Mucosa of descending colon (tissue), 3 donors: ENCODE measurements around the gene TMF1. TPM values are rescaled to one million over a fixed set of nuclear protein-coding genes. Genes with fewer than 3 reads are reported as not detected.

Source experiments
- ATAC-seq: fragments of 200-7000 bp; cut with Tn5 transposase; one replicate; pipeline ENCODE4 v1.9.1; 2020; ENCODE audit warnings: mild to moderate bottlenecking, moderate library complexity
- DNase-seq, 3 donors: peaks; one replicate each; pipeline ENCODE4 v3.0.0-alpha.2; 2020
- H3K36me3 ChIP-seq: fragments of 200-600 bp; one replicate; pipeline ENCODE4 v1.8.0; 2021; ENCODE audit warnings: low read depth, mild to moderate bottlenecking
- H3K4me1 ChIP-seq: fragments of 200-600 bp; one replicate; pipeline ENCODE4 v1.8.0; 2021; ENCODE audit warnings: low read depth, mild to moderate bottlenecking
- H3K4me3 ChIP-seq: fragments of 200-600 bp; one replicate; pipeline ENCODE4 v1.8.0; 2021; ENCODE audit warnings: mild to moderate bottlenecking
- H3K9me3 ChIP-seq: fragments of 200-600 bp; one replicate; pipeline ENCODE4 v1.8.0; 2021; ENCODE audit warnings: mild to moderate bottlenecking
- intact Hi-C, 2 donors: fragments of 100-400 bp; cut with DNase I in 1 of 2; cut with micrococcal nuclease in 1 of 2; formaldehyde crosslinking; loops; one replicate each; pipeline versions ENCODE4 v1.11.0 to v1.11.1; 2022; cut with DNase I, micrococcal nuclease
- total RNA-seq, 3 donors: library from RNA; stranded (reverse); fragmentation: NEBNext Ultra II Directional in 2 of 3; extraction: Animal tissue kit (Norgen Biotek cat#: 25700) in 2 of 3; gene quantifications; one replicate each; pipeline versions ENCODE4 v1.2.1 to v1.2.4, GENCODE V29; 2021 to 2023
- TF ChIP-seq, protein P1 (sequence below): fragments of 200-600 bp; IDR thresholded peaks from one replicate; pipeline ENCODE4 v1.8.0; 2022; ENCODE audit warnings: antibody characterized with exemption, mild to moderate bottlenecking
- donor health status: DM: no; HTN: no; CAD: no; lungs with moderate emphysema.
- donor health status: DM: no; HTN: no; CAD: no.
- donor health status: DM: no; HTN: yes; CAD: no.

The TMF1 gene
- total RNA-seq, 3 donors from 2014 or later = 40.3 to 43.9 (median 43.4) TPM

- intact Hi-C loops = no loop called here
- Histone ChIP-seq H3K4me1 (no peaks in the 10 kb centered on the region), H3K36me3 (no peaks in the 10 kb centered on the region), H3K9me3 (no peaks in the 10 kb centered on the region), H3K4me3 (no peak overlapping the region)
- DNase-seq (no peak), ATAC-seq (no peak)
- TF ChIP-seq, protein P1, sequence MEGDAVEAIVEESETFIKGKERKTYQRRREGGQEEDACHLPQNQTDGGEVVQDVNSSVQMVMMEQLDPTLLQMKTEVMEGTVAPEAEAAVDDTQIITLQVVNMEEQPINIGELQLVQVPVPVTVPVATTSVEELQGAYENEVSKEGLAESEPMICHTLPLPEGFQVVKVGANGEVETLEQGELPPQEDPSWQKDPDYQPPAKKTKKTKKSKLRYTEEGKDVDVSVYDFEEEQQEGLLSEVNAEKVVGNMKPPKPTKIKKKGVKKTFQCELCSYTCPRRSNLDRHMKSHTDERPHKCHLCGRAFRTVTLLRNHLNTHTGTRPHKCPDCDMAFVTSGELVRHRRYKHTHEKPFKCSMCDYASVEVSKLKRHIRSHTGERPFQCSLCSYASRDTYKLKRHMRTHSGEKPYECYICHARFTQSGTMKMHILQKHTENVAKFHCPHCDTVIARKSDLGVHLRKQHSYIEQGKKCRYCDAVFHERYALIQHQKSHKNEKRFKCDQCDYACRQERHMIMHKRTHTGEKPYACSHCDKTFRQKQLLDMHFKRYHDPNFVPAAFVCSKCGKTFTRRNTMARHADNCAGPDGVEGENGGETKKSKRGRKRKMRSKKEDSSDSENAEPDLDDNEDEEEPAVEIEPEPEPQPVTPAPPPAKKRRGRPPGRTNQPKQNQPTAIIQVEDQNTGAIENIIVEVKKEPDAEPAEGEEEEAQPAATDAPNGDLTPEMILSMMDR = no peak
Observed at GRCh38 chr3:68986496-68987208, 65.5 kb downstream of the TMF1 start.

DNA sequence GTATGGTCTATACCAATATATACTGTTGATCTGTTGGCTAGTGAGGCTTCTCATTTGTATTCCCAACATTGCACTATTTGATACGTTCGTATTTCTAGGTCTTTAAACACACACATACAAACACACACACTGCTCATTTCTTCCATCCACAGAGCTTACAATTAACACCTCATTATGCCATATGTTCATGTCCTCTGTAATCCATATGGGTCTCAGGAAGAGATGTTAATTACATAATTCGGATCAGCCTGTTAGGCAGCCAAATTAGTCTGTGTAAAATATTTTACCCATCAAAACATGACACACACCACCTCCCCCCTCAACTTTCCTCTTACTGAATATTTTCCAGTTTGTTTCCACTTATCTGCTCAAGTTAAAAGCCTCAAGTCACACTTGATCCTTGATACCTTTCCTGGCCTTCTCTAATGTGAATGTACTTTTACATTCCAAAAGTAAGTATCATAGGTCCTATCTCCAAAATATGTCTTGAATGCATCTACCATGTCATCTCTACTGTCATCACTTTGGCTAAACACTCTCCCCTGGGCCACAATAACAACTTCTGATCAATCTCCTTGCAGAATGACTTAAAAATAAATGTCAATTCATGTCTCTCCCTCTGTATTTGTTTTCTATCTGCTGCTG is 66.9 kb downstream of the TMF1 start:
- H3K36me3 ChIP-seq = no peaks in the 10 kb centered on the region
- intact Hi-C loops = no loop called here
- no peaks in the 10 kb centered on the region for H3K4me1 ChIP-seq

GRCh38 chr3:68984011-68984530 is 68.1 kb downstream of the TMF1 start:
- no peaks in the 10 kb centered on the region for H3K36me3 ChIP-seq
- no peaks in the 10 kb centered on the region for H3K9me3 ChIP-seq
- intact Hi-C loops = no loop called here
- H3K4me1 ChIP-seq = no peaks in the 10 kb centered on the region
- no peak overlapping the region for H3K4me3 ChIP-seq
- TF ChIP-seq, protein P1 = no peak
- ATAC-seq = no peak
- DNase-seq = no peak

More for the DNA sequence above, 66.9 kb downstream of the TMF1 start:
- TF ChIP-seq, protein P1 = no peak
- Histone ChIP-seq H3K4me3 (no peak overlapping the region), H3K9me3 (no peaks in the 10 kb centered on the region)
- ATAC-seq (no peak), DNase-seq (no peak)

GRCh38 chr3:68977486-68978167 is 74.5 kb downstream of the TMF1 start:
- no peaks in the 10 kb centered on the region for H3K36me3 ChIP-seq
- TF ChIP-seq, protein P1 = no peak
- H3K4me3 ChIP-seq = no peak overlapping the region
- H3K9me3 ChIP-seq = no peaks in the 10 kb centered on the region
- no peaks in the 10 kb centered on the region for H3K4me1 ChIP-seq
- DNase-seq (no peak), ATAC-seq (no peak)
- intact Hi-C loops = no loop called here

- ATAC-seq (no peak), DNase-seq (no peak)
- H3K36me3 ChIP-seq = no peaks in the 10 kb centered on the region
- intact Hi-C loops = no loop called here
- H3K9me3 ChIP-seq = no peaks in the 10 kb centered on the region
- H3K4me3 ChIP-seq = no peak overlapping the region
- no peaks in the 10 kb centered on the region for H3K4me1 ChIP-seq
- TF ChIP-seq, protein P1 = no peak
Observed at GRCh38 chr3:68974711-68975110, 77.4 kb downstream of the TMF1 start.
